ENCODE results near the gene AQP9.

The AQP9 gene

DNA sequence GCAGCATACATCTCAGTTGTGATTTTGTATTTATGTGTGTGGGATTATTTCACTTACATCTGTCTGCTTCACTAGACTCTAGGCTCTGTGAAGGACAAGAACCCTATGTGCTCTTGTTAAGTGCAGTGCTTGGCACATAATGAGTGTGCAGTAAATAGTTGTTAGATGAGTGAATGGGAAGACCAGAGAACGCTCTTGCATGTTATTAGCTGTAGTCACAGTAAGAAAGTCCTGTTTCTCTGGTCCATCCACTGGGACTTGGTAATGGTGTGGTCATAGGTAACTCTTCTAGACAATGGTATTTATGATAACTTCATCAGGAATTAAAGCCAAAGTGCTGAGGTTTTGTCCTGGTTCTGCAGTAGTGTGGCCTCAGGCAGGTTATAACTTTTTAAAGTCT lies 1.4 kb upstream of the AQP9 start:
- DNase-seq (ENCODE audit: low spot score): no peak
- POLR2A ChIA-PET (ENCODE audit: low non-redundant PET): no interaction called here
- TF ChIP-seq, protein P1, sequence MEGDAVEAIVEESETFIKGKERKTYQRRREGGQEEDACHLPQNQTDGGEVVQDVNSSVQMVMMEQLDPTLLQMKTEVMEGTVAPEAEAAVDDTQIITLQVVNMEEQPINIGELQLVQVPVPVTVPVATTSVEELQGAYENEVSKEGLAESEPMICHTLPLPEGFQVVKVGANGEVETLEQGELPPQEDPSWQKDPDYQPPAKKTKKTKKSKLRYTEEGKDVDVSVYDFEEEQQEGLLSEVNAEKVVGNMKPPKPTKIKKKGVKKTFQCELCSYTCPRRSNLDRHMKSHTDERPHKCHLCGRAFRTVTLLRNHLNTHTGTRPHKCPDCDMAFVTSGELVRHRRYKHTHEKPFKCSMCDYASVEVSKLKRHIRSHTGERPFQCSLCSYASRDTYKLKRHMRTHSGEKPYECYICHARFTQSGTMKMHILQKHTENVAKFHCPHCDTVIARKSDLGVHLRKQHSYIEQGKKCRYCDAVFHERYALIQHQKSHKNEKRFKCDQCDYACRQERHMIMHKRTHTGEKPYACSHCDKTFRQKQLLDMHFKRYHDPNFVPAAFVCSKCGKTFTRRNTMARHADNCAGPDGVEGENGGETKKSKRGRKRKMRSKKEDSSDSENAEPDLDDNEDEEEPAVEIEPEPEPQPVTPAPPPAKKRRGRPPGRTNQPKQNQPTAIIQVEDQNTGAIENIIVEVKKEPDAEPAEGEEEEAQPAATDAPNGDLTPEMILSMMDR (conservative IDR thresholded peaks at IDR 0.05; ENCODE audit: low read depth): no peak

DNA sequence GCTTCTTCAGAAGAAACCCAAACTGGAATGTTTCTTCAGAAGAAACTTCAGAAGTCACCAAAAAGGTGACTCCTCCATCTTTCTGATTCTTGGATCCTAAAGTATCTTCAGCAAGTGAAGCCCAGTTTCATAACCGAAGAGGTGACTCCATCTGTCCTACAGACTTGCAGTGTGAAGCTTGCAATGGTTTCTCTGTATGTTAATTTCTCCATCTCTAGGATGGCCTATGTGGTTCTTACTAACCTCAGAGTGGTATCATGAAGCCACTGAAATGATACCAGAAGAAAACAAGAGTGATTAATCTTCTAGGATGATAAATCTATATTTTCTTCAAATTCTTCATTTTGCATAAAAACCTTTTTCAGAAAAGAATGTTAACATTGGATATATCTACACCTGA lies 495 bp upstream of the AQP9 start:
- ChIA-PET POLR2A (ENCODE audit: low non-redundant PET) (no interaction called here), CTCF (no interaction called here)
- DNase-seq (ENCODE audit: low spot score): no peak
- TF ChIP-seq, protein P1 (conservative IDR thresholded peaks at IDR 0.05; ENCODE audit: low read depth): no peak
- no peak overlapping the region for H3K27ac ChIP-seq

More for the DNA sequence above, 1.4 kb upstream of the AQP9 start:
- no peak overlapping the region for H3K27ac ChIP-seq
- CTCF ChIA-PET: no interaction called here

DNA sequence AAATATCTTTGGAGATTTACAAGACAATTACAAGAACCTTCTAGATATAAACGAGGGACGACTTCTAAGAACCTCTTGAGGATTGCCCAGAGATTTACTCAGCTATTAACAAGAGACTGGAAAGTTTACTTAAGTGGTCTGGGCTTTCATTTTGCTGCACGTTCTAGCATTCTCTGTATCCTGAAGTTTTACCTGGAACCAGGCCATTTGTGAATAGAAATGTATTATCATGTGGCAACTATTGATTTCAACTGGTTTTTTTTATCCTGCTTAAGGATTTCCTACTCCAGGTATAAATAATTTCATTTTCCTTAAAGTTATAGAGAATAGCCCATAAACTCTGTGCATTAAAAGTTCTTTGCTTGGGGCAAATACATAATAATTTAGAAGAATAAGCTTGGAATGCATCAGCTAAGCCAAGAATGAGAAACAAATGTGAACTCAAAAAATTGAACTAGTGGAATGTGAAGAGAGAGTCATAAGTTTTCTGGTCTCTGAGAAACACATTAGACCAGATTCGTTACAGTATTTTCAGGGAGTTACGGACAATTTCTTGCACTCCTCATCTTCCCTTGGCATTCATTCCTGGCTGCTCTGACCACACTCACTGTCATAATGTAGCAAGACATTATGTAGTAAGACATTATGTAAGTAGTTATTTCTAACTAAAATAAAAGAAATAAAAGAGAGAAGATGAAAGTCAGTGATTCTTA lies 1.3 kb downstream of the AQP9 start:
- TF ChIP-seq, protein P1 (conservative IDR thresholded peaks at IDR 0.05; ENCODE audit: low read depth): no peak
- CTCF ChIA-PET: no interaction called here
- H3K27ac ChIP-seq: no peak overlapping the region

DNA sequence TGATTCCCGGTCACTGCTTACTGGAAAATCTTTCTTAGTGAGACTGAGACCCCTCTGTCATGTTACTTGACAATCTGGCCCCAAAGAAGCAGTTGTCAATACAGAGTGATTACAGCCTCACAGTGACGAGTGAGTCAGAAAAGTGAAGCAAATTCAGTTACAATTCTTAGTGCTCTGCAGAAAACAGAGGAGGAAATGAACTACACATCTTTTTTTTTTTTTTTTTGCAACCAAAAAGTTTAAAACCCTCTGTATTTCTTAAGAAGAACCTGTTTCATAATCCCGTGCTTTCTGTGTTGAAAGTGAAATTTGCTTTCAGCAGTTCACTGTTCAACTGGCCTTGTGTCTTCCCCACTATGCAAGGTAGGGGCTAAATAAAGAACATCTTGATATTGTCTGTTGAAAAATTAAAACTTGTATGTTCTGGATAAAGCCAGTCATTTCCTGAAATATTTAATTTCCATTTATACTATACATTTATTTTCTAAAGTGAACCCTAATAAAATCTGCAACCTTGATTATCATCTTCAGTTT lies 1.9 kb downstream of the AQP9 start:
- POLR2A ChIA-PET (ENCODE audit: low non-redundant PET): no interaction called here
- TF ChIP-seq, protein P1 (conservative IDR thresholded peaks at IDR 0.05; ENCODE audit: low read depth): no peak
- H3K27ac ChIP-seq: no peak overlapping the region
- CTCF ChIA-PET: no interaction called here
- no peak for DNase-seq (ENCODE audit: low spot score)

More for the DNA sequence above, 1.3 kb downstream of the AQP9 start:
- POLR2A ChIA-PET (ENCODE audit: low non-redundant PET): no interaction called here
- no peak for DNase-seq (ENCODE audit: low spot score)

DNA sequence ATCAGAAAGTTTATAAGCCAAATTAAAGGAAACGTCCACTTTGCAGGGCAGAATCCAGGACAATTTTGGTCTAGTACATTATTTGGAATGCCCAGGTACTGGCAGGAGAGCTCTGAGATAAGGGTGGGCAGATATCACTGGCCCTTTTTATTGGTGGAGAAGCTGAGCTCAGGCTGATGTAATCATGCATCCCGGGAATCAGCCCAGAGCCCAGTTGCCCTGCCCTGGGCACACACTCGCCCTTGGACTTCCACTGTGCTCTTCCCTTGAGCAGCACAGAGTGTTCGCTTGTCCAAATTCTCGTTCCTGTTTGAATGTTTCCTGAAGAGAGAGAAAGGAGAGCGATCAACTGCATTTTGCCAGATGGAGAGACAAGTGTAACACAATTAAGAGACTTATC lies 3.7 kb downstream of the AQP9 start:
- H3K27ac ChIP-seq: no peak overlapping the region
- DNase-seq (ENCODE audit: low spot score): no peak
- CTCF ChIA-PET: no interaction called here
- TF ChIP-seq, protein P1 (conservative IDR thresholded peaks at IDR 0.05; ENCODE audit: low read depth): no peak
- POLR2A ChIA-PET (ENCODE audit: low non-redundant PET): no interaction called here

DNA sequence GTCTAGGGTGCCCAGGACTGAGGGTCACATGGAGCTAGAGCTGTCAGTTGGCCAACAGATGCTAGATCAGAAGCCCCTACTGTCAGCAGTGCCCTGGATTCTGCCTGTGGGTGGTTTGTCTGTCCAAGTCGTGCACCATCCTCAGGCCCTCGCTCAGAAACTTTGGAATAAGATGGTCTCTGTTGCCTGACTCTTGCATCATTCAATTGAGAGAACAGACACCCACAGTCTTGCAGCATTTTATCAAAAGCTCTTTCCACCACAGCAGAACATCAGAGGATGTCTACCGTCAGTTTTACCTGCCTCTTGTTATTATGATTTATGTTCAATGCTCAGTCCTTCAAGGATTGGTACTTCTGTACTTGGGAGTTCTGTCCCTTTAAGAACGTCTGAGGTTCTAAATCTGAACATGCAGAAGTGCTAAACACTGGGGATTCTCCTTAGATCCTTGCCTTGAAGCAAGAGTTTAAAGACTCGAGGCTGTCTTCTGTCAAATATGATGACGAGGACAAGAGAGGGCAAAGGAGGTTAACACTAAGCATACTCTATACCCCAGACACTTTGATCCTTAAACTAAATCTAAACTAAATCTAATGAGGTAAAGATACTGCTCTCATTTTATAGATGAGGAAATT lies 4.8 kb downstream of the AQP9 start:
- ChIA-PET CTCF (interaction anchor here (0.6 to 0.8 kb wide), 2 partner anchors 38 to 176 kb away, joined by 3 read pairs; no protein-coding TSS in a partner anchor), POLR2A (ENCODE audit: low non-redundant PET) (no interaction called here)

More for the DNA sequence above, 4.8 kb downstream of the AQP9 start:
- H3K27ac ChIP-seq: no peak overlapping the region
- DNase-seq (ENCODE audit: low spot score): no peak
- TF ChIP-seq, protein P1 (conservative IDR thresholded peaks at IDR 0.05; ENCODE audit: low read depth): no peak

Measured in RWPE1 (cell line).